HG03457 (cell line): ENCODE data around the gene RUNX1.

Experiments
- ATAC-seq: cut with Tn5 transposase; IDR thresholded peaks from one replicate; pipeline ENCODE4 v1.9.1; 2021; ENCODE audit warnings: moderate number of reproducible peaks; ENCODE audit not compliant: unreplicated experiment

RUNX1 gene

DNA sequence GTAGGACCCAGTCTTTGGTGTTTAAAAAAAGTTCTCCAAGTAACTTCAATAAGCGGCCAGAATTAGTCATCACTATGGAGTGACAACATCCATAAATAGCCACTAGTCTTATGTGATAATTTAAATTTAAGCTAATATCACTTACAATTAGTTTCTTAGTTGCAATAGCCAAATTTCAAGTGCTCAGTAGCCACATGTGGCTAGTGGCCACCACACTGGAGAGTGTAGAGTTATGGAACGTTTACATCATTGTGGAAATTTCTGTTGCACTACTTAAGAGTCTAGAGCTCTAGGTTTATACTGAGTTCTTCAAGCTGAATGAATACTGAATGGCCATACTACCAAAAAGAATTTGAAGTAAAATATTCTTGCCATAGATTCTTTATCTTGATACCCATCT is 121.1 kb downstream of the RUNX1 start:
- ATAC-seq: no peak

DNA sequence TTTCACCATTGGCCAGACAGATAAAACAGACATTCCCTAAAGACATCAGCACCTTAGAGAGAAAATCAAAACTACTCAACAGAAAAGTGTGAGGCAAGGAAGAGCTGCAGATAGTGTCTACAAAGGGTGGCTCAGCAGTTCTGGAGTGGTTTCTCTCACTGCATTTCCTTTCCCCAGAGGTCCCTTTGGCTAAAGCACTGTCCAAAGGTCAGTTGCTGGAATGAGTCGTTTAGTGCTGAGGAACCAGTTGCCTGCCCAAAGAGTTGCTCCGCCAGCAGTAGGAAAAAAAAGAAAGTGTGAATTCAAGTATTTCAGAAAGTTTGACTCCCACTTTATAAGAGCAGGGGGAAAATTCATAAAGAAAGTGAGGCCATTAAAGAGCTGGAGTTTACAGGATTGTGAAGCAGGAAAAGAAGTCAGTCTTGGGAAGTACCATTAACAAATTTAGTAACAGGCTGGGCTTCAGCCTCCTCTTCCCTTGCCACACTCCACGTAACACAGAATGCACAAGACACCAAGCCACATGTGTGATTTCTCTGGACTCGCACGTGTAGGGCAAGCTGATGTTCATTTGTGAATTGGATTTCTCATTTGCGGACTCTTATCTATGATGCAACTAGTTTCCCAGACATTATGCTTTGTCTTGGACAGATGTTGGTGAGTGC is 122.2 kb downstream of the RUNX1 start:
- no peak for ATAC-seq

DNA sequence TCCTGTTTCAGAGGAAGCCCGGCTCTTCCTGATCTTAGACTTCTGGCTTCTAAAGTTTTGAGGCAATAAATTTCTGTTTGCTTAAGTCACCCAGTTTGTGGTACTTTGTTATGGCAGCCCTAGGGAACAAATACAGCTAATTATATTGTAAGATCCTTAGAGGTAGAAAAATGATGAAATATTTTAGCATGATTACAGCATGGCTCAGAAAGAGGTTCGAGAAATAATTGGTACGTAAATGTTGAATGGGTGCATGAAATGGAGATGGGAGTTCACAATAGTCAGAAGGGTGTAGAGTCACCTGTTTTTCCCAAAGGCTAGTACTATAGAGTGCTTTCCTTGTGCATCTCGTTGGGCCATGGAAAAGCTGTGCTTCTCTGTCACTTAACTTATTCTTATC is 123.5 kb downstream of the RUNX1 start:
- ATAC-seq: no peak

DNA sequence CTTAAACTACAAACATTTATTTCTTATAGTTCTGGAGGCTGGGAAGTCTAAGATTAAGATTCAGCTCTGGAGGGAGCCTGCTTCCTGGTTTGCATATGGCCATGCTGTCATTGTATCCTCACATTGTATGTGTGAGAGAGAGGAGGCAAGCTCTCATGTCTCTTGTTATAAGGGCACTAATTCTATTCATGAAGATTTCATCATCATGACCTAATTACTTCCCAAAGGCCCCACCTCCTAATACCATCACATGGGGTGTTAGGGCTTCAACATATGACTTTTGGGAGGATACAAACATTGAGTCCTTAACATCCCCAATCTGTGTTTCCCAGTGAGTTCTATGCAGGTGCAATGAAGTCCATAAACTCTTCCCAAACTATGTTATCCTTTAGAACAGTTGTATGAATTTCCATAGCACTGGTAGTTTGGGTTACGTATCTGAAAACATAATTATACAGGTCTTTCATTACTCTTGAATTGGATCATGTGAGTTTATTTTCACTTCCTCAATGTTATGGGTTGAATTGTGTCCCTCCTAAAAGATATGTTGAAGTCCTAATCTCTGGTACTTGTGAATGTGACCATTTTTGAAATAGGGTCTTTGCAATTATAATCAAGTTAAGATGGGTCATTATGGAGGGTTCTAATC is 124.2 kb downstream of the RUNX1 start:
- ATAC-seq: no peak

DNA sequence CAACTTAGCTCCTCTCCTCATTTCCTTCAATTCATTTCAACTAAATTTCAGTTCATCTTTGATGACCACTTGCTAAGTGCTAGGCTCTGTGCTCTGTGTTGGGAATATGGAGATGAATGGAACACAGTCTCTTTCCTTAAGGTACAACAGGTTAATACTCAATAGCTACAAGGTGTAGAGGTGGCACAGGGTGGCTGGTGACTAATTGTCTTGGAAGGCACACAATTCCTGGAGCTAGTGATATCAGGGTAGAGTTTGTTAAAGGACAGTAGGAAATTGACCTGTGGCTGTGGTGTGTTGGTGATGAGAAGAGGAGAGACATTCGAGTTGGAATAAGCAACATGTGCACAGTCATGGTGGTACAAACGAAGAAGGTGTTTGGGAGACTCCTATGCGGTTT is 124.9 kb downstream of the RUNX1 start:
- ATAC-seq: no peak

DNA sequence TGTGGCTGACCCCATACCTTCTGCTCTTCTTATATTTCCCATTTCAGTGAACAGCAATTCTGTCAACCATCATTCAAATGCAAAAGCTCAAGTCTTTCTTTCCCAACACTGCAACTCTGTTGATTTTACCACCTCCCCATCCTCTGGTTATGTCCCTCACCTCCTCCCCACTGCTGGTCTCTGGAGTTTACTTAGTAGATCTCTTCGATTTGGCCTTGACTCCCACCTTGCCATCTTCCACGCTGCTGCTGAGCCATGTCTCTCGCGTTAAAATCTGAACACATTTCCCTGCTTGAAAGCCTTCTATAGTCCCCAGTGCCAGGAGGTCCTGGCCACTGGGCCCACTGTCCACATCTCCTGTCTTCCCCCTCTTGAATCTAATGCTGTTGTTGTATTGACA is 125.5 kb downstream of the RUNX1 start:
- no peak for ATAC-seq

DNA sequence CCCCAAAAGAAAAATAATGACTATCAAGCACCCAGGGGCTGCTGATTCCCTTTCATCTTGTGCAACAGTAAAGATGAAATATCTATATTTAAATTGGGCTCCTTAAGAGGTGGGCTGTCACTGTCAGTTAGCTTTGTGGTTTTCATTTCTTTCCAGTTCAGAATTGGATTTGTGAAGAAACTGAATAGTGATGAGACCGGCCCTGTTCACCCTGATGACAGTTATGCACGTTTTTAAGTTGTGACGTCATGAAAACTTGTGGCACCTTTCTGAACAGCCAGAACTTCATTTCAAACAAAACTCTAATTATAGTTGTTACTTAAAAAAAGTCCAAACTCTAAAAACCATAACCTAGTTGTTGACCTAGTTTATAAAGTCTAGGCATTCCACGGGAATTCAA is 125.9 kb downstream of the RUNX1 start:
- no peak for ATAC-seq

DNA sequence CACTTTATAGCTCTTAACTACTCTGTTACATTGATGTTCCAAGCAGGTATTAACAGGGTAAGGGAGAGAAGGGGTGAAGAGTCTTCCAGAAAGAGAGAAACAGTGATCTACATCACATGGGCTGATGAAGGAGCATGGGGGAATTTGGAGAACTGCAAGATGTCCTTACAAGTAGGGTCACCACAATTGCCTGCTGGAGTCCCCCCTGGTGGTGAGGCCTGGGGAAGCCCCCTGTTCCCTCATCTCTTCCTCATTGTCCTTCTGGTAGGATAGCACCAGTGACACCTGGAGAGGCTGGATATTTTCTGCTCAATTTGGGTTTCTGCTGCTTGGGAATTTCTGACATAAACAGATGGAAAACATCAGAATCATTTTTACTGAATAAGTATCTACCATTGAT is 126.6 kb downstream of the RUNX1 start:
- ATAC-seq: no peak

DNA sequence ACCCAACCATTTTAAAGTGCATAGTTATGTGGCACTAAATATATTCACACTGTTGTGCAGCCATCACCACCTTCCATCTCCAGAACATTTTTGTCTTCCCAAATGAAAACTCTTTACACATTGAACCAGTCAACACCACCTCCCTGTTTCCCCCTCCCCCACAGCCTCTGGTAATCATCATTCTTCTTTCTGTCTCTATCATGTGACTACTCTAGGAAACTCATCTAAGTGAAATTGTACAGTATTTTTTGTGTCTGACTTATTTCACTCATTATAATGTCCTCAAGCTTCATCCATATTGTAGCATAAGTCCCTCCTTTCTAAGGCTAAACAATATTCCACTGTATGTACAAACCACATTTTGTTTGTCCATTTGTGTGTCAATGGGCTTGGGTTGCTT is 128.0 kb downstream of the RUNX1 start:
- ATAC-seq: no peak

DNA sequence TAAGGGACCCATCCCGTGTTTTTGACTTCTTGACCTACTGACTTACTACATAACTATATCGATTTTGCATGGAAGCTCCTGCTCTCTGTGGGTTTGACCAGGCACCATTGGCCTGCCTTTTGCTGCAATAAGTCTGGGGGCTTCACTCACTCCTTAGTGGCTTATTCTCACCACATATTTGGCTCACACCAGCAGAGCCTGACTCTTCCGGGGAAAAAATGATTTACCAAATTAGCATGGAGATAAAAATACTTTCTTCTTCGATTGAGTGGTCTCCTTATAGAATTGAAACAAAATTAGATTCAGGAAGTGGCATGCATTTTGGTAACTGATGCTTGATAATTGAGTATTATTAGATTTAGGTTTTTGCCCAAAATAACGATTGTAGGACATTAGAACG is 129.7 kb downstream of the RUNX1 start:
- no peak for ATAC-seq

DNA sequence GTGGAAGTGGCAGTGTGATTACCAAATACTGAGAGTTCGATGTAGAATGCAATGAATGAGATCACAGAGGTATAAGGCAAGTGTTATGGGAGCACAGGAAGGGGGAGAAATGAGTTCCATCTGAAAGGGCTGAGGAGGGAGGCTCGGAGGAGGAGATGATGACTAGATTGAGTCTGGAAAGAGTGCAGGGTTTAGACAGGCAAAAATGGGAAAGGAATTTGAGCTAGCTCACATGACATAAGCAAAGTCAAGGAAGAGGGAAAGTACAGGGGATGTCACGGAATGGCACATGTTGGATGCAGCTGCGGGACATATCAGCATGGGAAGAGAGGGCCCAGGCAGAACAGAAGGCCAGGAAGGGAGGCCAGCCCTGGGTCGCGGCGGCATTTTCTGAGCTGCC is 132.7 kb downstream of the RUNX1 start:
- ATAC-seq: no peak

DNA sequence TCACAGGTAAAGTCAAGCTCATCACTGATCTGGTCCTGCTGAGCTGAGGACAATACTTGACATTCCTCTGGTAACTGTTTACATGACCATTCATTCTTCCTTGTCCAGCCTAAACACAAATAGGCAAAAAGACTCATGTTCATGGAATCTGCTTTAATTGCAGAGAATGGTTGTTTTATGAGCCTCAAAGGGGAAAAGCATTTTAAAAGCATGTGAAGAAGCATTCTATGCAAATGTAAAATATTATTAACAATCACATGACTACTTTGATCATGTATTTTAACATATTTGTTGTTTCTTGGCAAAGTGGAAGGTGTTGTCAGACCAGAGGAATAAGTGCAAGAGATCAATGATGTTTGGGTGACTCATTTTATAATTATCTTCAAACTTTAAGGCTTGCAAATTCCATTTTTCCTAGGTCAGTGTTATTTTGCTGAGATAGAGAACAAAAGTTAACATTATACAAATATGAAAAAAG is 133.7 kb downstream of the RUNX1 start:
- ATAC-seq: no peak

DNA sequence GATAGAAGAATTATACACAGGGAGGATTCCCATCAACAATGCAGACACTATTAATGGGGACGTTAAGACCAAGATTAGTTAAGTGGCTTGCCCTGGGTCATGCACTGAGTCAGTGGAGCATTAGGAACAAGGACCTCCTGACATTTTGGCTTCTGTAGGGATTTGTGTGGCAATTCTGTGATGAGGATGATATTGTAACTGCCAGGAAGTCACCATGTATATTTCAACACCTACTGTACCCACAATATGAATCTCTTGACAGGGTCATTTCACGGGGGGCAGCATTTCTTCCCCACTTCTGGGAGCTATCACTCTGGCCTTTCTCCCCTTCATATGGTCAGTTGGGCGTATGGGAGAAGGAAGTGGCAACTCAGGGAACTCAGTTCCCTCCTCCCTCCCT is 134.9 kb downstream of the RUNX1 start:
- ATAC-seq: no peak

DNA sequence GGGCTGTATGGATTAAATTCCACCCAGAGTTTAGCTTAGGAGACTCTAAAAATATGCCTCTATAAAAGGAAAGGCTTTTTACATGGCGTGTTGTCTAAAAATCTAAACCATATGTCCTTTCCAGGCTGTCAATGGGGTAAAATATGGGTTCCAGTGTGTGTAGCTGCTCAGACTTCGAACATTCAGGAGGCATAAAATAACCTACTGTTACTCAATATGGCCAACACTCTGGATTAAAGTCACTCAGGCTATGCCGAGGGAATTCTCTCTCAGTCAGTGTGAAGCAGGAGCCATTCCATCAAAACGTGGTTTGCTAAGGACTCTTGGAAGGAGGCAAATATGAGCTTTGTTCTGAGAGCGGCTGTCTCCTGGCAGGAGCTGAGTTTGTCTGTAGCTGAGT is 135.3 kb downstream of the RUNX1 start:
- no peak for ATAC-seq

DNA sequence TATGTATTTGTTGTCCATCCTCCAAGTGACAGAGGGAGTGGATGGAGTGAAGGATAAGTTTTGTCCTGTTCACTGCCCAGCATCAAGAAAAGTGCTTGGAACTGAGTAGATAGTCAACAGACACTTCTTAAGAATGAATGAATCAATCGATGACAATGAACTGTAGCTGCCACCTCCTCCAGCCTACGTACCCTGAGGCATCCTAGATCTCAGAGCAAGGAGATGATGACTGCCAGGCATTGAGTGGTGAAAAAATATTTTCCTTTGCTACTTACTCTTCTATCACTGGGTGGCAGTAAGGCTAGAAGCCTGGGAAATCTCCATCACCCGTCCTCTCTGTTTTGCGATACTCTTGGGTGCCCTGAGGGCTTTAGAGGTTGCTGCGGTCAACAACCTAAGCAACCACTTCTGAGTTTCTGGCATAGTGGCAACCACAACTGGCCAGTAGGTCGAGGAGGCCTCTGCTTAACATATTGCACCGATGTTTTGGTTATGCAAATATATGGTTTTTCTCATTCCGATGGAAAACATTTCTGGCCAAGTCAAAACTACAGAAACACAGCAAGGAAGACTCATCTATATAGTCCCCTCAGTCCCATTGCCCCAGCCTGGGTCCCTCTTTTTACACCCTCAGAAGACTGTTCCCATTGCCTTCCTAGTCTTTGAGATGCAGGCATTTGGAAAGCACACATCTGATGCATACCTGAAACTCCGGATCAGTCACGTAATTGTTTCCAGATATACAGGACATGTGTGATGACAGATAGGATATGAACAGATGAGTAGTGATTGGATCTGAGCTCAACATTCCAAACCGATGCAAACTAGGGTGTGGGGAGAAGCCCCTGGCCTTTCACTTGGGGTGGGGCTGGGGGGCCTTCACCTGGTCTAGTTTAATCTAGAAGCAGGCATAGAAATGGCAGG is 136.8 kb downstream of the RUNX1 start:
- ATAC-seq: no peak

DNA sequence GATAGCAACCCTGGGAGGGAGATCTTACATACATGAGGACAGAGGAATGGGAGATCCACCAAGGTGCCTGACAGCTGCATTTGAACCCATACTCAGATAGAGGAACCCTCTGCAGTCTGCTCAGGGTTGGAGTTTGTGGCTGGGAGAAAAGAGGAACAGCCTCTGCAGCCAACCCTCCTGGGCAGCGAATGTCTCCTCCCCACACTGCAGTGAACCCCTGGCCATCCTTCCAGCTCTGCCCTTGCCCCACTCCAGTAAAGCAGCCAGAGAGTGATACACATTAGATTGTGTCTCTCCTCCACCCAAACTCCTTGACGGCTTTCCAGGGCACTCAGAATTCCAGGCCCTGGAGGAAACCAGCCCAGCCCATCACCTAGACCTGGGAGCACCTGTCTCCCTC is 137.7 kb downstream of the RUNX1 start:
- ATAC-seq: no peak

DNA sequence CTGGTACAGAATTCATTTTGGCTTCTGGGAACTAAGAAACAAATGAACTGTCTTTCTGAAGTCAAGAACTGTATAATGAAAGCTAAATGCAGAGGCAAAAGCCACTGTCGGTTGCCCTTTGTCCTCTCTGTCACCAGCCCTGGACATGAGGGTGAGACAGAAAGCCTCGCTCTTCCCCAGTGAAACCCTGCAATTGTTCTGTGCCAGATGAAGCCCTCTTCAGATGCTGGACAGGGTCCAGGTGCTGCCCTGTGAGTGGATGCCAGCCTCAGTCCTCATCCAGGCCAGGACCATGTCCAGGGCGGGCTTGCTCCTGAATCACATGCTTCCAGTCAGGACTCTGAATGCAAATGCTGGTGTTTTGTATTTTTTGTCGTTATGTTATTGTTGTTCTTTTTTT is 138.7 kb downstream of the RUNX1 start:
- no peak for ATAC-seq

DNA sequence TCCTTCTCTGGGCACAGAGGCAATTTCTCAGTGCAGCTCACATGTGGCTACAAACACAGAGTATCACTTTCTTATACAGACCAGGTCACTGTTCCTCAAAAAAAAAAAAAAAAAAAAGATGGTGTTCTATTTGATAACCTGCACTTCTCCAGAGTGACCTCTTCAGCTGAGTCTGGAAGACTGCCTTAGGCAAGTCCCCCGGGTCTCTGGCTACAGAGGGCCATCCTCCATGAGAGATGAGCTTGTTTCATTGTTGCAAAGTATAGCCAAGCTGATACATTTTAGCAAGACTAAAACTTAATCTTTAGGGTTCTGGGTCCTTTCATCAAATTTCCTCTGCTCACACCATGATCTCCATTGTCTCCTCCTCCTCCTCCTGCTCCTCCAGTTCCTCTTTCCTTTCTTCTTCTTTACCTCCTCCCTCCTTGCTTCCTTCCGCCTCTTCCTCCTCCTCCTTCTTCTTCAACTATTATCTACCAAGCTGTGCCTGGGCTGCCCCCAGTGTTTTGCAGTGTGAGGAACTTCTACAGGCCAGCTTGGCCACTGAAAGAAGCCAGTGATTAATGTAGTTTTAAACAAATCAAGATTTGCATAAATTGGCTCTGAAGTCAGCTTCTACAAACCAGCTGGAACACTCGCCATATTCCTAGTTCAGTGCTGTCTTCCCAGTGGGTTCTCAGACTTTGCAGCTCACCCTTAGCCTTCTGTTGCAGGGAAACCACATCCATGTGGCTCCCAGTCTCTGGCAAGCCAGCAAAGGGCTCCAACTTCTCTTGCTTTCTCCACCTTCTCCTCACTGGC is 139.4 kb downstream of the RUNX1 start:
- ATAC-seq: no peak

DNA sequence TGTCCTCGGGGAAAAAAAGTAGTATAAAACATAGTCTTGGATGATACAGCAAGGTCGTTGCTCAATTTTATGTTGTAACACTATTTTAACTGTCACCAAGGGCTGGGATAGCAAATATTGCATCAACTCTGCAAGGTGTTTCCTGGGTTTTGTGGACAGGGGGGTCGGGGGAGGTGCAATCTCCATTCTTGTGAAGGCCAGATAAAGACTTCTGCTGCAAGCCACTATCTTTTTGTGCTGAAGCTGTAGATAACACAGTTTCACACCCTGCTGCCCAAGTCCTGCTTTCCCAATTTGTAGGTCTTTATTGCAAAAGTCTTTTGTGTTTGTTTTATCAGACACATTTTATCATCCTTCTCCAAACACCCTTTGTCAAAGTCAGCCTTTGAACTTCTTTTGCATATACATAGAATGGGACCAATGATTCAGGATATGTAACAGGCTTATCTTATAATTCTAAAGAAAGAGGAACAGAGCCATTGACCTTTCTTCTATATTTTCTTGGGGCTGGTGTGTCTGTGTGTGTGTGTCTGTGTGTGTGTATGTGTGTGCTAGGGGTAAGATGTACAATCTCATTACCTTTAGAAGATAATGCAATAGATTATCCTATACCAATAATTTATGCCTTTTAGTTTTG is 140.6 kb downstream of the RUNX1 start:
- ATAC-seq: no peak
